Stimulated activated CD4-positive, alpha-beta T cell treated with anti-CD3 and anti-CD28 coated beads, Interleukin-12 subunit alpha, Interleukin-12 subunit beta, amount 100 ng/mL, for 4 hours (primary cell): Measurements from ENCODE around the gene SCN5A.
A peak's percentile ranks its signal among the peaks of the same experiment; 100 is the strongest.

Source experiments
- DNase-seq: peaks from one replicate; pipeline ENCODE4 v3.0.0-alpha.2; 2020

SCN5A gene

DNA sequence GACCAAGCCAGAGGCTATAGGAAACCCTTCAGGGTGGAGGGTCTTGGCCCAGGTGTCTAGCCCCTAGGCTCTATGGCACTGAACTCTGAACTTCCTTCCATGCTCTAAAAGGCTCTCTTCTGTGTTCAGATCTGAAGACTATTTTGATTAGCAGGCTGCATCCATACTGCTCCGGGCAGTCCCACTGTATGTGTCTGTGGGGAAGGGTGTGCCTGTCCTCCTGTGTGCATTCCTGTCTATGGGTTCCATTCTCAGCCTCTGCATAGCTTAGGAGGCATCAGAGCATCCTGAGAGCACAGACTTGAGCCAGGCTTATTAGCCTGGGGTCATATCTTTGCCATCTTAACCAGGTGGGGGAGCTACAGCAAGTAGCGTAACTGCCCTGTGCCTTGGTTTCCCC lies 115.3 kb downstream of the SCN5A start:
- no peak for DNase-seq

DNA sequence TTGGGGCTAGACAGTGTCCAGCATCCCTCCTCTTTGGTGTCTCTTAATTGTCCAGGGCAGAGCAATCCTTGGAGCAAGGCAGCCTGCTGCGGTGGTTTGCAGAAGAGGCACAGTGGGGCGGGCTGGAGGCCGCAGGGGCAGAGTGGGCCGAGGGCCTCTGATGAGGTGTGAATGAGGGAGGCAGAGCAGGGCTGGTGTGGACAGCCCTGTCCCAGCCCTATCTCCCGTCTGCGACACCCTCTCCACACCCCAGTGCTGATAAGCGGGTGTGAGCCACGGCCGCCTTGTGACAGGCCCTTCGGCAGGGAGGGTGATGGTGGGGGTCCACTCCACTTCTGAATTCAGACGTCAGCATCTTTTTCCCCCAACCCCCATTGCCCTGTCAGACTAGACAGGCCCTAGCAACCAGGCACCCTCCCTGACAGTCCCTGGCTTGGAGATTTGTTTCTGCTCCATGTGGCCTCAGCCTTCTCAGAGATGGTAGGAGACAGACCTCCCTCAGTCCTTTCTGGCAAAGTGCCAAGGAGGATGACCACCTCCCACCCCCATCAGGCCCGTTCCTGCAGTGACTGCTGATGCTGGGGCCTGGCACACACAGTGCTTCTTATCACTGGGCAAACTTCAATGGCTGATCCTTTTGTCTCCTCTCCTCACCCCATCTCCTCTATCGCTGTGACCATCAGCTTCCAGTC lies 116.1 kb downstream of the SCN5A start:
- DNase-seq: no peak

DNA sequence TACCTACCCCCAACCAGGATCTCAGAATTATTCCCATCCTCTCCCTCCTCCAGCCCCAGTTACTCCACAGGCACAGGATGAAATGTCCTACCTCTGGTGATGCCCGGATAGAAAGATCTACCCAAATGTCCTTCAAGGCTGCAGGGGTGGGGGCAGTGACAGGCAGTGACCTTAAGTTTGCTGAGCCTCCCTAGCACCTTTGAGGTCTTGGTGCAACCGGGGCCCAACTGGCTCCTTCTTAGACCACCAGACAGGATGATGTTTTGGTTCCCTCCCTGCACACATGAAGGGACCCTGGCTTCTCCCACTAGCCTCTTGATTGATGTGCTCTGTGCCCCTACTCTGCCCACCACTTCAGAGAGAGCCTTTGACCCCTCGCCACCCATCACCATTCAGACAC lies 117.0 kb downstream of the SCN5A start:
- no peak for DNase-seq

DNA sequence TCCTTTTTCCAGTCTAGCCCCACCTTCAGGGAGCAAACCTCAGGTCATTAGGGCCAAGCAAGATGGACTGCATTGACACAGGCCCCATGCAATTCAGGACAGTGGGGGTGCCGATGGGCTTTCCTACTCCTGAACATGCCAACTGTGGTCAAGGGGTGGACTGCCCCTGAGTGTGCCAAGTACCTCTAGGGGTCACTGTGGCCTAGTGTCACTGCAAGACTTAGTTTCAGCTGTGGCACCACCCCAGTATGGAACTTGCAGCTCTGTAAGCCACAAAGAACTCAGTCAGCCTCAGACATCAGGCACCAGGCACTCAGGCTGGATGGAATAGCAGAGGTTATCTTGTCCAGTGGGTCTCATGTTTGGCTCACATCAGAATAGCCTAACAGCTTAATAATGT lies 121.0 kb downstream of the SCN5A start:
- no peak for DNase-seq

DNA sequence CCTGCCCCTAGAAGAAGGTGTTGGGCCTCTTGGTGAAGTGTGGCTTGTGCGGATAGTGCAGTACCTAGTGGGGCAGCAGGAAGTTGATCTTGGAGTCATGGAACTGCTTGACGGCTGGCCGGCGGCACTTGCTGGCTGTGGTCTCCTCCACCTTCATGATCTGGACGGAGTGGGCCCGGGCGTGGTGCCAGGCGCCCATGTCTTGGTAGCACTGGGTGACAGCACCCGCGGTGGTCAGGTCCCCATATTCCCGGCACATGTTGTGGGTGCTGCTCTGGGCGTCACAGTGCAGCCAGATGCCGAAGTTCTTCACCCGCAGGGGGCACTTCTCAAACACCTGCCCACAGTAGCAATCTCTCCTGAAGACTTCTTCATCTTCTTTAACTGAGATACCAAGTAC lies 122.7 kb downstream of the SCN5A start:
- no peak for DNase-seq

DNA sequence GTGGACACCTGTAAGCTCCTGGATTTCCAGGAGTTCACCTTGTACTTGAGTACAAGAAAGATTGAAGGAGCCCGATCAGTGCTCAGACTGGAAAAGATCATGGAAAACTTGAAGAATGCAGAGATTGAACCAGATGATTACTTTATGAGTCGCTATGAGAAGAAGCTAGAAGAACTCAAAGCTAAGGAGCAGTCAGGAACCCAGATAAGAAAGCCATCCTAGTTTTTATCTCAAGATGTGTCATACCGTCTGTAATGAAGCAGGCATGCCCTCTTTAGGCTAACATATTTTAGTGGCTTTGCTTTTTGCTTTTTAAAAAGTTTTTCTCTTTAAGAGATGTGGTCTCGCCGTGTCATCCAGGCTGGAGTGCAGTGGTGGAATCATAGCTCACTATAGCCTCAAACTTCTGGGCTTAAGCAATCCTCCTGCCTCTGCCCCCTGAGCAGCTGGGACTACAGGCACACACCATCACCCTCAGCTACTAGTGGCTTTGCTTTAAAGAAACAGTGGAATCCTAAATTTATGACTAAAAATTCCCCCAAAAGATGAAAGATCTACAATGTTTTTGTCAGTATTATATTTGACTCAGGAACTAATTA lies 125.2 kb downstream of the SCN5A start:
- no peak for DNase-seq

DNA sequence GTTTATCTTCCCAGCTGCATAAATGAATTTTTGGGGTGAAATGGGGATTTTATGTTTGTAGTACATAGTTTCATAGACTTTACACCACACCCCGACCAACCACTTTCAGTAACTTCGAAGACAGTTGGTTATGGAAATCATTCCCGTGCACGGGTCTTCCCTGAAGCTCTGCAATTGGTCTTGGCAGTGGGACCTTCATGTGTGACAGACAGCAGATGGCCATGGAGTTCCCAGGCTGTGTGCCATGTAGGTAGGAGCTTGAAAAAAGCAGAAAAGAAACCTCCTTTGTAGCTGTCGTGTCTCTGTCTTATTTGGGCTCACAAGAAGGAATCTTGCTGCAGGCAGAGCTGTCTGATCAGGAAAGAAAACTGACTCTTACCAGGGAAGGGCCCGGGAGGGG lies 127.5 kb downstream of the SCN5A start:
- DNase-seq: no peak

DNA sequence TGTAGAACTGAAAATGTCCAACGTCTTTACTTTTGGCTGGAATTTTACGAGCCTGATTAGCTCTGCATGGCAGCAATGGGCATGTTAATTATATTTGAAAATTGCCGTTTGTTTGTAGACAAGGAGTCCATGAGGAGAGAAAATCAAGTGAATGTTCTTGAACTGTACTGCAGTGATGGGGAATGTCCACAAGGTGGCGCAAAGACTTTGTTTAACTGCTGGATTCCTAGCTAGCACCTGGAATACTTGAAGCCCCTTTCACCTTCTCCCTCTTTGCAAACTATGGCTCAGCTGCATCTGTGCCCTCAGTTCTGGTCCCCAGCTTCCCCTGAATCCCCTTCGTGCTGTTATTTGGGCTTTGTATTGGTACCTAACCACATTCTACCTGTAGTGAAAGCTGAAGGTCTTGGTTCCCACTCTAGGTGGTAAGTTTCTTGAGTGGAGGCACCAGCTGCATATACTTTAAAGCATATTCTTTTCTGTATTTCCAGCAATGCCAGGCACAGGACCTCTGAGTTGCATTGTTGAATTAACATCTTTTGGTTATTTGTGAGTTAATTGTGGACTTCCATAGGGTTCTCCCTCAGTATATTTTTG lies 128.0 kb downstream of the SCN5A start:
- DNase-seq: peak; percentile 46

DNA sequence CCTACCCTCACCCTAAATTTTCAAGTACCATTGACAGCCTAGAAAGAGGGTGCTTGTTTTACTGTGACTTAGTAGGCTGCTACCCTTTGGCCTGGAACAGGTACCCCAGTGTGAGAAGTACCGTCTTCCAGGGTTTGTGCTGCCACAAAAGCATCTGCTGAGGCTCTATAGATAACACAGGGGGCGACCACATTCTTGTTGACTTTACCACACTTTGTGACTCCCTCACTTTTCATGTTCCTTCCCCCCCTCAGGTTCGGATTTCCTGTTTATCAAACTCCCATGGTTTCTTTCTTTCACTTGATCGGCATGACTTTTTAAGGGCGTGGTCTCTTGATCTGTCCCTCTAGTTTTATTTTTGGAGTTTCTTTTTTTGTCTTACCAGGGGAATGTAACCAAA lies 129.8 kb downstream of the SCN5A start:
- DNase-seq: no peak

DNA sequence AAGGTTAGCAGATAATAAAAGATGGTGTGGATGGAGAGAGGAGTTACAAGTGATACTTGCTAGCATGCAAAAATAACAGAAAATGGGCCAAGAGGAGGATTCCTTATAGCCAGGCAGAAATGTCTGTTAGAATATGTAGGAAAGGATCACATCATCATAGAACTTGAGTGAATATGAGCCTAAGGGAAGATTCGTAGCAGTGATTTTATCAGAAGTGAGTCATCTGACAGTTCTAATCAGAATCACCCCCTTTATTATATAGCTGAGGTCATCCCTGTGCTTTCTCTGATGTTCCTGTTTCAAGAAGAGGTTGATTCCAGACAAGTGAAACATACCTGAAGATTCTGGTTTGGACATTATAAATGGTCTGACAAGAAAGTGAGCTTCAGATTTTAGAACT lies 130.5 kb downstream of the SCN5A start:
- DNase-seq: no peak

DNA sequence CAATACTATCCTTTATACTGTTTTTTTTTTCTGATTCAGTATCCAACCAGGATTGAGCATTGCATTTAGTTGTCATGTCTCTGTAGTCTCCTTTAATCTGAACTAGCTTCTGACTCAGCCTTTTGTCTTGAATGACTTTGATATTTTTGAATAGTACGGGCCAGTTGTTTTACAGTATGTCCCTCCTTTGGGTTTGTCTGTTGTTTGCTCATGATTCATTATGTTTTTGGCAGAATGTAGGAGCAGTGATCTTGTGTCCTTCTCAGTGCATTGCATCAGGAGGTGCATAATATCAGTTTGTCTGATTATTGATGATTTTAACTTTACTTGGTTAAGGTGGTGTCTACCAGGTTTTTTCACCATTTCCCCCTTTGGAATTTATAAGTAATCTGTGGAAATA lies 132.8 kb downstream of the SCN5A start:
- no peak for DNase-seq

DNA sequence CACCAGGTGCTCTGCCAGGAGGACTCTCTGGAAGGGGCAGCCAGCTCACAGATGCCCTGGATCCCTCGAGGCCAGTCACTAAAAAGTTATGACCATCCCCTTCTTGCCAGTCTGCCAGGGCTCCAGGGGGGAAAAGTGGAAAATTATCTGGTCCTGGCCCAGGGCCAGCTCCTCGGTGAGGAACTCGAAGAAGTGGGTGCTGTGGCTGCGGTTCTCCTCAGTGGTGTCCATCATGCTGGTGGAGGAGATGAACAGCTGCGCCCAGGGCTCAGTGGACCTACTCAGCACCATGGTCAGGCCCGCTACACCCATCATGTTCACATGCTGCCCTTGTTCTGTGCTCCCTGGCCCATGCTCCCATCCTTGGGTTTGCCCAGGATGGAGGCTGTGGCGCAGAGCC lies 134.1 kb downstream of the SCN5A start:
- no peak for DNase-seq

DNA sequence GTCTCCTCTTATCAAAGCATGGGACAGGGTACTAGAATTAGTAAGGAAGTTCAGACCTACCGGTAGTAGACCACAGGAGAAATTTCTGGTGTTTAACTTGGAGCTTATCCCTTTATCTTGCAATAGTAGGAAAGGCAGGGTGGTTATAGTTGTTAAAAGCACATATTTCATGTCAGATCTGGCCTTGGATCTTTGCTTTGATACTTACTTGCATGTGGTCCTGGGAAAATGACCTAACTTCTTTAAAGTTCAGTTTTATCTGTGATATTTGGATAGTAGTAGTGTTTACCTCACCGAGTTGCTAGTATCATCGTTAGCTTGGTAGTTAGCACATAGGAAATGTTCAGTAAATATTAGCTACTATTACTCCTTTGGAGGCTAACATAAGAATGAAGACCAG lies 137.9 kb downstream of the SCN5A start:
- DNase-seq: no peak

DNA sequence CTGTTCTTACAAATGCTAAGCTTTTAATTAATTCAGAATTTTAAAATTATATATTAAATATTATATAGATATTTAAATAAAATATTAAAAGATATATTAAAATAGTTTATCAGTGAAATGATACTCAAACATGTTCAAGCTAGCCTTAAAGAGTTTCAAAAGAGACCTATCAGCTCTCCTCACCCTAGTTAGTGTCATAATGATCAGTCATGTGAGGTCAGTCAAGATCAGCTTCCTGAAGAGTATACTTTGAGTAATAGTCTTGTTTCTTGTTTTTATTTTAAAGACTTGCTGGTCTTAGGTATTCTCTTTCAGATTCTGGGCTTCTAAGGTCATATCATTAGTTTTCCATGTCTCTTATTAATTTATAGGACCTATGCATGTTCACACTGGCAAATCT lies 138.9 kb downstream of the SCN5A start:
- DNase-seq: no peak

DNA sequence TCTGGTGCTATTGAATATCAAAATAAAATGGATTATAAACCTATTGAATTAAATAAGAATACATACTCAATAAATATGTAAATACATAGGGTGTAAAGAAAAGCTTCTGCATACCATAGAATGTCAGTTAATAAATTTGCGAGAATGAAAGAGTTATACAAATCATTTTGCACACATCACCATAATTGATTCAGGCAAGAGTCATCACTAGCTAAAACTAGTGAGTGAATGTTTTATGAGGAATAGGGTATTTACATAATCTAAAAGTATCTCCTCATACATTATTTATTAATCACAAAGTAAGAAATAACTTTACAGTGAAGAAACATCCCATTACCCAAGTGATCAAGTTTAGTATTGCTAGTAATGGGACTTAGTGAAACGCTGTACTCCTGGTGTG lies 139.8 kb downstream of the SCN5A start:
- no peak for DNase-seq

DNA sequence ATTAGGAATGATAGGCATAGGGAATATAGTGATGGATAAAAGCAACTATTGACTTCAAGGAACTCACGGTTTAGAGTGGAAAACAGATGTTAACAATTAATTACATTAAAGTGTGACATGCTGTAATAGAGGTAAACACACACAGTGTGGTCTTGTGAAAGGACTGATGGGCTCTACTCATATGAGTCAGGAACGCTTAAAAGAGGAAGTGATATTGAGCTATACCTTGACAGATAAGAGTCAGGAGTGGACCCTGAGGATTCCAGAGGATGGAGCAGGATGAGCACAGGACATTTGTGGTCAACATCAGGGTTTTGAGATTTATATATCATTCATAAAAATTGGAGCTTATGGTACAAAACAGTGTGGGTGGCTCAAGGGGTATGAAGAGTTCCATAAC lies 142.4 kb downstream of the SCN5A start:
- no peak for DNase-seq

DNA sequence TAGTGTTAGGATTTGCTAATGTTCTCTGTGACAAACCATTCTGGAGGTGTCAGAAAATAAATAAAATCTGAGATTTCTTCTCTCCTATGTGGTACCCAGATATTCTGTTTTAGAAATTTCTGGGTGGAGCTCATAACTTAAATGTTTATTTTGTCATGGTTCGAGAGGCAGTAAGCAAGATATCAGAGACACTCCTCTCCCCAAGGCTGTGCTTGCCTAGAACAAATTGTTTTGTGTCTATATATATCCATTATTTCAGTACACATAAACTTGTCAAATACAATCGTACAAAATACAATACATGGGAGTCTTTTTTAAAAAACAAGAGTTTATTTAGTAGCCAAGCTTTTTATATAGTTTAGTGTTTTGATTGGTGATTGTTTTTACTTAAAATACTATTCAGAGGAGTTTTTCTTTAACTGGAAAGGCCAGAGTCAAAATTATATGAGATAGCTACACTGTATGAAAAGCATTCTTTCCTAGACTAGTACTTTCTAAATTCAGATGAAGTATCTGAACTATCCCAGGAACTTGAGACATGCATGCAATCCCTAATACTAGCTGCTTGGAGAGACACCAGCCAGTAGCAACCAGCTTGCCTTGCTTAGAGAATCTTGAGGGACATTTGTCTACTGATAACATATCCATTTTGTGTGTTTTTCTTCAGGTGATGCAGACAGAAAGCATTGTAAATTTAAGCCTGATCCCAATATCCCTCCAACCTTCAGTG lies 148.6 kb downstream of the SCN5A start:
- no peak for DNase-seq
